HFF-Myc (cell line): ENCODE measurements around the gene RPL12.

Experiments
- DNase-seq: peaks from one replicate; pipeline ENCODE4 v3.0.0-alpha.2; 2011; ENCODE audit warnings: low read depth; ENCODE audit errors: extremely low read depth
- H3K4me3 ChIP-seq: replicated peaks from 2 replicates; pipeline ENCODE4 v1.5.1; 2011; ENCODE audit warnings: low read depth, mild to moderate bottlenecking, control low read depth, low read length
- TF ChIP-seq, protein P1 (sequence below): IDR thresholded peaks from 2 replicates; pipeline ENCODE4 v1.5.1; 2012; ENCODE audit warnings: mild to moderate bottlenecking, low read depth, low read length, control low read depth; ENCODE audit errors: missing control alignments

The RPL12 gene

GRCh38 chr9:127411122-127411521 is 40.1 kb downstream of the RPL12 start:
- DNase-seq: no peak
- H3K4me3 ChIP-seq: no peak overlapping the region
- TF ChIP-seq, protein P1, sequence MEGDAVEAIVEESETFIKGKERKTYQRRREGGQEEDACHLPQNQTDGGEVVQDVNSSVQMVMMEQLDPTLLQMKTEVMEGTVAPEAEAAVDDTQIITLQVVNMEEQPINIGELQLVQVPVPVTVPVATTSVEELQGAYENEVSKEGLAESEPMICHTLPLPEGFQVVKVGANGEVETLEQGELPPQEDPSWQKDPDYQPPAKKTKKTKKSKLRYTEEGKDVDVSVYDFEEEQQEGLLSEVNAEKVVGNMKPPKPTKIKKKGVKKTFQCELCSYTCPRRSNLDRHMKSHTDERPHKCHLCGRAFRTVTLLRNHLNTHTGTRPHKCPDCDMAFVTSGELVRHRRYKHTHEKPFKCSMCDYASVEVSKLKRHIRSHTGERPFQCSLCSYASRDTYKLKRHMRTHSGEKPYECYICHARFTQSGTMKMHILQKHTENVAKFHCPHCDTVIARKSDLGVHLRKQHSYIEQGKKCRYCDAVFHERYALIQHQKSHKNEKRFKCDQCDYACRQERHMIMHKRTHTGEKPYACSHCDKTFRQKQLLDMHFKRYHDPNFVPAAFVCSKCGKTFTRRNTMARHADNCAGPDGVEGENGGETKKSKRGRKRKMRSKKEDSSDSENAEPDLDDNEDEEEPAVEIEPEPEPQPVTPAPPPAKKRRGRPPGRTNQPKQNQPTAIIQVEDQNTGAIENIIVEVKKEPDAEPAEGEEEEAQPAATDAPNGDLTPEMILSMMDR: no peak

DNA sequence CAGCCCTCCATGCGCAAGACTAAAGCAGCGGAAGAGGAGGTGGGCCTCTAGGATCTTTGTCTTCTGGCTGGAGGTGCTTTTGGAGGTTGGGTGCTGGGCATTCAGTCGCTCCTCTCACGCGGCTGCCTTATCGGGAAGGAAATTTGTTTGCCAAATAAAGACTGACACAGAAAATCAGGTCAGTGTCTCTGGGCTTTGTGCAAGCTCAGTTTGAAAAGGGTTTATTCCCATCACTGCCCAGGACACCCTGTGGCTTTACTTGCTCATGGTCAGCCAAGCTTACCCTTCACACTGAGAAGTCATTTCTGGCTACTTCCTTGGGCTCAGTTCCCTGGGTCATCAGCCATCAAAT is 43.7 kb downstream of the RPL12 start:
- TF ChIP-seq, protein P1: no peak
- H3K4me3 ChIP-seq: no peak overlapping the region
- DNase-seq: no peak

- no peak for DNase-seq
- no peak overlapping the region for H3K4me3 ChIP-seq
- TF ChIP-seq, protein P1: no peak
Measured at GRCh38 chr9:127406799-127407491, 44.3 kb downstream of the RPL12 start.

DNA sequence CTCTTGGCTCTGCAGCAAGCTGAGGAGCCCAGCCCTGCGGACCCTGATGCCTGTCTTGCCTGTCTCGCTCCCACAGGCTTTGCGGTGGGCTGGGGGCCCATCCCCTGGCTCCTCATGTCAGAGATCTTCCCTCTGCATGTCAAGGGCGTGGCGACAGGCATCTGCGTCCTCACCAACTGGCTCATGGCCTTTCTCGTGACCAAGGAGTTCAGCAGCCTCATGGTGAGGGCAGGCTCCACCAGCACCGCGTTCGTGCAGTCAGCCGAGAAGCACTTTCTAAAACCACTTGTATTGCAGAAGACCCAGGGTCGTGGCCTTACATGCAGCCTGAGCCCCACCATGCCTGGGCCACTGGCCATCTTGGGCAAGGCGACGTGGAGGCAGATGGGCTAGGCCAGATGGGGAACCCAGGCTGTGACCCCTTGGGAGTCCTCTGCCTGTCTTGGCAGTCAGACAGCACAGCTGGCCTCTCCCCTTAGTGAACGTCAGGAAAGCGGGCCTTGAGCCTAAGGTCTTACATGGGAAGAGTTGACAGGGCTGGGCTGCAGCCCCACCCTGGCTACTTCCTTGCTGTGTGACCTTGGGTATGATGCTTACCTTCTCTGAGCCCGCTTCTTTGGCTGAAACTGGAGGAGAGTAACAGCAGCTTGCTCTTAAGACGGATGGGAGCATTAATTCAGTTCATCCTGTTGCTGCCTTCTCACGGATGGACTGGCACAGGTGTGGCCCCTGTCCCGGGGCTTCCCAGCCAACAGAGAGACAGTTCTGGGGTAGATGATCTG is 45.7 kb downstream of the RPL12 start:
- no peak for DNase-seq
- TF ChIP-seq, protein P1: no peak
- no peak overlapping the region for H3K4me3 ChIP-seq

DNA sequence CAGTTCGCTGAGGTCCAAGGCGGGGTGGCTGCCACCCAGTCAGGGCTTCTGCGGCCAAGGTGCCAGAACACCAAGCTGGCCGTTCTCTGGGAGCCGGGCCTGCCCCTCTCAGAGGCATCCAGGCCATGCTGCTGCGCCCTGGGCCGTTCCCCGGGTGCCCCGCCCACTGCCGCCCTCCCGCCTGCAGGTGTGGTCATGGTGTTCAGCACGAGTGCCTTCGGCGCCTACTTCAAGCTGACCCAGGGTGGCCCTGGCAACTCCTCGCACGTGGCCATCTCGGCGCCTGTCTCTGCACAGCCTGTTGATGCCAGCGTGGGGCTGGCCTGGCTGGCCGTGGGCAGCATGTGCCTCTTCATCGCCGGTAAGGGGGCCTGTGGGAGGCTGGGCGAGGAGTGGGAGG is 46.6 kb downstream of the RPL12 start:
- no peak for DNase-seq
- TF ChIP-seq, protein P1: no peak
- H3K4me3 ChIP-seq: no peak overlapping the region

DNA sequence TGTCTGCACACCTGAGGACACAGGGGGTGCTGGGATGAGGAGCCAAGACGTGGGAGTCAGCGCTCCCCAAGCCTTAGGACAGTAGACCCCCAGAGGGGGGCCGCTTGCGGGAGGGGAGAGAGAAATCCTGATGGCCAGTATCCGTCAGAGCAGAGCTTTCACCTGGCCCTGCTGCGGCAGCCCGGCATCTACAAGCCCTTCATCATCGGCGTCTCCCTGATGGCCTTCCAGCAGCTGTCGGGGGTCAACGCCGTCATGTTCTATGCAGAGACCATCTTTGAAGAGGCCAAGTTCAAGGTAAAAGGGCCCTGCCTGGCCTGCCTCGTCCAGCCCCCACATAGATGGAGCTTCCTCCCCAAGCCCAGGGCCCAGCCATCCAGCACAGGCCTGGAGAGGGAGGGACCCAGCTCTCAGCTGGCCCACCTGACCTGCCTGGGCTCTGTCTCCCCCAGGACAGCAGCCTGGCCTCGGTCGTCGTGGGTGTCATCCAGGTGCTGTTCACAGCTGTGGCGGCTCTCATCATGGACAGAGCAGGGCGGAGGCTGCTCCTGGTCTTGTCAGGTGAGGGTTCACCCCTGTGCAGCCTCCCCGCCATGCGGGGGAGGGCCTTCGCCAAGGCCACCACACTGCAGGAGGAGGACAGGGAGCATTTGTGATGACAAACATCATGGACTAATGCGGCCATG is 47.6 kb downstream of the RPL12 start:
- TF ChIP-seq, protein P1: no peak

More for the DNA sequence above, 47.6 kb downstream of the RPL12 start:
- no peak overlapping the region for H3K4me3 ChIP-seq
- no peak for DNase-seq
